K562 (cell line): ENCODE data around the gene SLC17A1. TPM values are rescaled to one million over a fixed set of nuclear protein-coding genes. Genes with fewer than 3 reads are reported as not detected.

Experiments used
- CTBP1 ChIP-seq: fragments of 450-650 bp; IDR thresholded peaks from 2 replicates; pipeline ENCODE4 v1.6.1; 2016; ENCODE audit warnings: borderline replicate concordance
- GATAD2A ChIP-seq: fragments of 450-650 bp; IDR thresholded peaks from 2 replicates; pipeline ENCODE4 v1.6.1; 2017
- MAFF ChIP-seq: IDR thresholded peaks from 2 replicates; pipeline ENCODE4 v1.6.1; 2012; ENCODE audit warnings: low read length, improper control_type of control experiment
- MEIS2 ChIP-seq: fragments of 450-650 bp; IDR thresholded peaks from 2 replicates; pipeline ENCODE4 v1.6.1; 2014; ENCODE audit warnings: mild to moderate bottlenecking; ENCODE audit not compliant: partially characterized antibody
- MXI1 ChIP-seq: IDR thresholded peaks from 2 replicates; pipeline ENCODE4 v1.6.1; 2011; ENCODE audit warnings: low read depth, mild to moderate bottlenecking, improper control_type of control experiment, low read length
- NFIX ChIP-seq: fragments of 250-450 bp; sonication (Bioruptor Pico); IDR thresholded peaks from 2 replicates; pipeline ENCODE4 v1.4.0; 2020; ENCODE audit warnings: low read depth, mild to moderate bottlenecking, moderate library complexity
- NR2C2 ChIP-seq, 2 experiments: fragments of 200-800 bp in 1 of 2; sonication (Bioruptor generic) in 1 of 2; sonication (generic) in 1 of 2; formaldehyde crosslinking in 1 of 2; IDR thresholded peaks; 2 replicates each; pipeline versions ENCODE4 v1.6.1 to v1.8.0; 2016 to 2022; ENCODE audit warnings: mild to moderate bottlenecking in 1 of 2, missing compliant biosample characterization in 1 of 2, missing genetic modification characterization in 1 of 2, missing genetic modification reagents in 1 of 2
- OTX1 ChIP-seq: fragments of 450-650 bp; formaldehyde crosslinking; IDR thresholded peaks from 2 replicates; pipeline ENCODE4 v1.4.0; 2022; ENCODE audit warnings: mild to moderate bottlenecking
- PRMT5 ChIP-seq: sonication (generic); formaldehyde crosslinking; IDR thresholded peaks from 2 replicates; pipeline ENCODE4 v1.5.0; 2020; ENCODE audit warnings: missing genetic modification reagents
- RCOR1 ChIP-seq, 2 experiments: IDR thresholded peaks; 2 replicates each; pipeline ENCODE4 v1.6.1; 2012; ENCODE audit warnings: low read depth in 2 of 2, low read length in 2 of 2, borderline replicate concordance in 1 of 2, improper control_type of control experiment in 1 of 2
- polyA plus RNA-seq, 8 experiments: library from polyadenylated mRNA; depleted of rRNA in 4 of 8; stranded (reverse) in 5 of 8; unstranded in 3 of 8; fragments of >200 nt; fragmentation: Nextera tagmentation in 2 of 8; fragmentation: Illumina TruSeq in 1 of 8; extraction: Ambion mirVana in 2 of 8; extraction: Trizol in 1 of 8; gene quantifications; 2 replicates each; pipeline versions ENCODE4 v1.2.1 to v1.2.3, GENCODE V29; 2011 to 2014; ENCODE audit warnings: inconsistent platforms in 1 of 8, missing spikeins in 1 of 8
- total RNA-seq, 7 experiments: library from RNA; depleted of rRNA in 6 of 7; stranded (reverse); fragments of >200 nt in 6 of 7; fragmentation: Illumina TruSeq in 2 of 7; extraction: Trizol in 2 of 7; gene quantifications; 2 replicates each; pipeline versions ENCODE4 v1.2.1 to v1.2.3, GENCODE V29; 2011 to 2021; ENCODE audit warnings: low replicate concordance in 1 of 7
- TF ChIP-seq, protein P1 (sequence below): fragments of 450-650 bp; formaldehyde crosslinking; IDR thresholded peaks from 2 replicates; pipeline ENCODE4 v1.4.0; 2022; ENCODE audit warnings: missing genetic modification characterization
- TF ChIP-seq, protein P2 (sequence below): IDR thresholded peaks from 2 replicates; pipeline ENCODE4 v1.6.1; 2011; ENCODE audit warnings: borderline replicate concordance, low read depth, mild to moderate bottlenecking, moderate library complexity, low read length; ENCODE audit not compliant: insufficient read depth, poor library complexity, severe bottlenecking
- TF ChIP-seq, protein P3 (sequence below): sonication (generic); formaldehyde crosslinking; IDR thresholded peaks from 2 replicates; pipeline ENCODE4 v1.8.1; 2023; ENCODE audit warnings: mild to moderate bottlenecking, missing genetic modification reagents
- TF ChIP-seq, protein P4 (sequence below), 3 experiments: IDR thresholded peaks in 2 of 3; conservative IDR thresholded peaks in 1 of 3; 2 replicates each; pipeline ENCODE4 v1.5.1; 2011 to 2012; ENCODE audit warnings: low read length in 3 of 3, mild to moderate bottlenecking in 3 of 3, control low read depth in 2 of 3, improper control_type of control experiment in 1 of 3, inconsistent platforms in 1 of 3, low read depth in 1 of 3, mixed read lengths in 1 of 3, moderate library complexity in 1 of 3; ENCODE audit not compliant: insufficient read depth in 2 of 3
- TF ChIP-seq, protein P5 (sequence below): fragments of 250-450 bp; sonication (Bioruptor Pico); IDR thresholded peaks from 2 replicates; pipeline ENCODE4 v1.5.0; 2021
- TF ChIP-seq, protein P6 (sequence below): sonication (generic); formaldehyde crosslinking; IDR thresholded peaks from 2 replicates; pipeline ENCODE4 v1.5.0; 2020; ENCODE audit warnings: missing genetic modification reagents

The SLC17A1 gene
- total and polyA plus RNA-seq, 9 of the 15 experiments (the other 6 are each of a cell fraction or from before 2014, with no cell fraction given), result not detected

DNA sequence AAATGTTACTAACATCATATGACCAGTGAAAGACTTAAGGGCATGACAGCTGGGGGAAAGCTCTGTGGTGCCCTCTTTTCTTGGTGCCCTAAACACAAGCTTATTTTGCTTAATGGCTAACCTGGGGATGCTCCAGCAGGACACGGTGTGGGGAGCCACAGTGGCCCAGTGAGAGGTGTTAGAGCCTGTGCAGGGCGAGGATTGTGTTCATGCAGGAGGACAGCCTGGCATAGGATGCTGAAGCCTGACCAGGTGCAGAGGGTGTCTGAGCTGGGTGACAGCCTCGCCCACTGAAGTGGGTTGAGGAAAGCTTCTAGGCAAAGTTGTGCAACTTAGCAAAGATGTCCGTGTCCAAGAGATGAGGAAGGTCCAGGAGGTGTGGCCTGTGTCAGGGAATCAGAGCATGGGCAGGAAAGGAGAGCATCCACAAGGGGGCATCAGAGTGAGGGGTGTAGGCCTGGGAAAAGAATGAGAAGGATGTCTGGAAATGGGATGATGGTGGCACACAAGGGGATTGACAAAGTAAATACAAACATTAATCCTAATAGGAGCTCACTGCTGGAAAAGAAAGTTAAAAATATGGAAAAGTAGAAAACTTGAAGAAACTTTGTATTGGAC, 43.4 kb downstream of the SLC17A1 start (continued):
- TF ChIP-seq, protein P1, sequence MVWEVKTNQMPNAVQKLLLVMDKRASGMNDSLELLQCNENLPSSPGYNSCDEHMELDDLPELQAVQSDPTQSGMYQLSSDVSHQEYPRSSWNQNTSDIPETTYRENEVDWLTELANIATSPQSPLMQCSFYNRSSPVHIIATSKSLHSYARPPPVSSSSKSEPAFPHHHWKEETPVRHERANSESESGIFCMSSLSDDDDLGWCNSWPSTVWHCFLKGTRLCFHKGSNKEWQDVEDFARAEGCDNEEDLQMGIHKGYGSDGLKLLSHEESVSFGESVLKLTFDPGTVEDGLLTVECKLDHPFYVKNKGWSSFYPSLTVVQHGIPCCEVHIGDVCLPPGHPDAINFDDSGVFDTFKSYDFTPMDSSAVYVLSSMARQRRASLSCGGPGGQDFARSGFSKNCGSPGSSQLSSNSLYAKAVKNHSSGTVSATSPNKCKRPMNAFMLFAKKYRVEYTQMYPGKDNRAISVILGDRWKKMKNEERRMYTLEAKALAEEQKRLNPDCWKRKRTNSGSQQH (CRISPR knock-in tag), result no peak
- TF ChIP-seq NFIX (no peak), OTX1 (CRISPR knock-in tag) (0 out of 2 replicates have a peak, but pooled peaks have one; percentile 26), MXI1 (no peak), MEIS2 (no peak), GATAD2A (no peak), RCOR1 (IDR thresholded peaks at IDR 0.05; ENCODE audit: borderline replicate concordance in 1 of 2, low read depth in 2 of 2, low read length in 2 of 2) (peak in 1 of 2 experiments; percentile 58; a peak in 1 of 4 replicates), NR2C2 (CRISPR knock-in tag; IDR thresholded peaks at IDR 0.05) (no peak), NR2C2 (tag; IDR thresholded peaks at IDR 0.05) (no peak), CTBP1 (peak; percentile 69), PRMT5 (CRISPR knock-in tag) (no peak), MAFF (no peak)
- TF ChIP-seq, protein P2, sequence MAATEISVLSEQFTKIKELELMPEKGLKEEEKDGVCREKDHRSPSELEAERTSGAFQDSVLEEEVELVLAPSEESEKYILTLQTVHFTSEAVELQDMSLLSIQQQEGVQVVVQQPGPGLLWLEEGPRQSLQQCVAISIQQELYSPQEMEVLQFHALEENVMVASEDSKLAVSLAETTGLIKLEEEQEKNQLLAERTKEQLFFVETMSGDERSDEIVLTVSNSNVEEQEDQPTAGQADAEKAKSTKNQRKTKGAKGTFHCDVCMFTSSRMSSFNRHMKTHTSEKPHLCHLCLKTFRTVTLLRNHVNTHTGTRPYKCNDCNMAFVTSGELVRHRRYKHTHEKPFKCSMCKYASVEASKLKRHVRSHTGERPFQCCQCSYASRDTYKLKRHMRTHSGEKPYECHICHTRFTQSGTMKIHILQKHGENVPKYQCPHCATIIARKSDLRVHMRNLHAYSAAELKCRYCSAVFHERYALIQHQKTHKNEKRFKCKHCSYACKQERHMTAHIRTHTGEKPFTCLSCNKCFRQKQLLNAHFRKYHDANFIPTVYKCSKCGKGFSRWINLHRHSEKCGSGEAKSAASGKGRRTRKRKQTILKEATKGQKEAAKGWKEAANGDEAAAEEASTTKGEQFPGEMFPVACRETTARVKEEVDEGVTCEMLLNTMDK, result peak; percentile 22
- TF ChIP-seq, protein P3, sequence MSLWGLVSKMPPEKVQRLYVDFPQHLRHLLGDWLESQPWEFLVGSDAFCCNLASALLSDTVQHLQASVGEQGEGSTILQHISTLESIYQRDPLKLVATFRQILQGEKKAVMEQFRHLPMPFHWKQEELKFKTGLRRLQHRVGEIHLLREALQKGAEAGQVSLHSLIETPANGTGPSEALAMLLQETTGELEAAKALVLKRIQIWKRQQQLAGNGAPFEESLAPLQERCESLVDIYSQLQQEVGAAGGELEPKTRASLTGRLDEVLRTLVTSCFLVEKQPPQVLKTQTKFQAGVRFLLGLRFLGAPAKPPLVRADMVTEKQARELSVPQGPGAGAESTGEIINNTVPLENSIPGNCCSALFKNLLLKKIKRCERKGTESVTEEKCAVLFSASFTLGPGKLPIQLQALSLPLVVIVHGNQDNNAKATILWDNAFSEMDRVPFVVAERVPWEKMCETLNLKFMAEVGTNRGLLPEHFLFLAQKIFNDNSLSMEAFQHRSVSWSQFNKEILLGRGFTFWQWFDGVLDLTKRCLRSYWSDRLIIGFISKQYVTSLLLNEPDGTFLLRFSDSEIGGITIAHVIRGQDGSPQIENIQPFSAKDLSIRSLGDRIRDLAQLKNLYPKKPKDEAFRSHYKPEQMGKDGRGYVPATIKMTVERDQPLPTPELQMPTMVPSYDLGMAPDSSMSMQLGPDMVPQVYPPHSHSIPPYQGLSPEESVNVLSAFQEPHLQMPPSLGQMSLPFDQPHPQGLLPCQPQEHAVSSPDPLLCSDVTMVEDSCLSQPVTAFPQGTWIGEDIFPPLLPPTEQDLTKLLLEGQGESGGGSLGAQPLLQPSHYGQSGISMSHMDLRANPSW (CRISPR knock-in tag), result no peak
- TF ChIP-seq, protein P4, sequence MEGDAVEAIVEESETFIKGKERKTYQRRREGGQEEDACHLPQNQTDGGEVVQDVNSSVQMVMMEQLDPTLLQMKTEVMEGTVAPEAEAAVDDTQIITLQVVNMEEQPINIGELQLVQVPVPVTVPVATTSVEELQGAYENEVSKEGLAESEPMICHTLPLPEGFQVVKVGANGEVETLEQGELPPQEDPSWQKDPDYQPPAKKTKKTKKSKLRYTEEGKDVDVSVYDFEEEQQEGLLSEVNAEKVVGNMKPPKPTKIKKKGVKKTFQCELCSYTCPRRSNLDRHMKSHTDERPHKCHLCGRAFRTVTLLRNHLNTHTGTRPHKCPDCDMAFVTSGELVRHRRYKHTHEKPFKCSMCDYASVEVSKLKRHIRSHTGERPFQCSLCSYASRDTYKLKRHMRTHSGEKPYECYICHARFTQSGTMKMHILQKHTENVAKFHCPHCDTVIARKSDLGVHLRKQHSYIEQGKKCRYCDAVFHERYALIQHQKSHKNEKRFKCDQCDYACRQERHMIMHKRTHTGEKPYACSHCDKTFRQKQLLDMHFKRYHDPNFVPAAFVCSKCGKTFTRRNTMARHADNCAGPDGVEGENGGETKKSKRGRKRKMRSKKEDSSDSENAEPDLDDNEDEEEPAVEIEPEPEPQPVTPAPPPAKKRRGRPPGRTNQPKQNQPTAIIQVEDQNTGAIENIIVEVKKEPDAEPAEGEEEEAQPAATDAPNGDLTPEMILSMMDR (IDR thresholded peaks at IDR 0.05 in 2 of 3, conservative IDR thresholded peaks at IDR 0.05 in 1 of 3; ENCODE audit: insufficient read depth in 2 of 3, low read depth in 1 of 3, low read length in 3 of 3), result peak; percentile 77 to 89 (median 77)
- TF ChIP-seq, protein P5, sequence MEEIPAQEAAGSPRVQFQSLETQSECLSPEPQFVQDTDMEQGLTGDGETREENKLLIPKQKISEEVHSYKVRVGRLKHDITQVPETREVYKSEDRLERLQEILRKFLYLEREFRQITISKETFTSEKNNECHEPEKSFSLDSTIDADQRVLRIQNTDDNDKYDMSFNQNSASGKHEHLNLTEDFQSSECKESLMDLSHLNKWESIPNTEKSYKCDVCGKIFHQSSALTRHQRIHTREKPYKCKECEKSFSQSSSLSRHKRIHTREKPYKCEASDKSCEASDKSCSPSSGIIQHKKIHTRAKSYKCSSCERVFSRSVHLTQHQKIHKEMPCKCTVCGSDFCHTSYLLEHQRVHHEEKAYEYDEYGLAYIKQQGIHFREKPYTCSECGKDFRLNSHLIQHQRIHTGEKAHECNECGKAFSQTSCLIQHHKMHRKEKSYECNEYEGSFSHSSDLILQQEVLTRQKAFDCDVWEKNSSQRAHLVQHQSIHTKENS (CRISPR knock-in tag), result no peak
- TF ChIP-seq, protein P6, sequence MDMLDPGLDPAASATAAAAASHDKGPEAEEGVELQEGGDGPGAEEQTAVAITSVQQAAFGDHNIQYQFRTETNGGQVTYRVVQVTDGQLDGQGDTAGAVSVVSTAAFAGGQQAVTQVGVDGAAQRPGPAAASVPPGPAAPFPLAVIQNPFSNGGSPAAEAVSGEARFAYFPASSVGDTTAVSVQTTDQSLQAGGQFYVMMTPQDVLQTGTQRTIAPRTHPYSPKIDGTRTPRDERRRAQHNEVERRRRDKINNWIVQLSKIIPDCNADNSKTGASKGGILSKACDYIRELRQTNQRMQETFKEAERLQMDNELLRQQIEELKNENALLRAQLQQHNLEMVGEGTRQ (CRISPR knock-in tag), result no peak
